ENCODE data around the gene RASSF8.

Gene RASSF8

DNA sequence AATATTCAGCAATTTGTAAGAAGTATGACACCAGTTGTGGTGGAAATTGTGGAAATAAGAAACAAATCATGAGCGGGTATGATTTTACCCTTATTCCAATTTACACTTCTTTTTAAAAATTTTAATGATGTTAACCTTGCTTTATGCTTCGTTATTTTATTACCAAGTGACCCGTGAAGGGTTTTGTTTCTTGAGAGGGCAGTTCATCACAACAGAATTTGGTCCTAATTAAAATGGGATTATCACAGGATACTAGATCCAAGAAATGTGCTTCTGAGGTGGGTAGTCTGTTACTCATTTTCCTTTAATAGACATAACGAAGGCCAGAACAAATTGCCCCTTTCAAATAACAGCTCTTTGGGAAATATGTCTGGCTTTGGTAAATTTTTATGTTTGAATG, 25.5 kb upstream of the RASSF8 start:
- H3K4me3 ChIP-seq (replicated peaks; ENCODE audit: low read depth, low read length): no peak overlapping the region
- DNase-seq (ENCODE audit: low read depth): no peak
- TF ChIP-seq, protein P1, sequence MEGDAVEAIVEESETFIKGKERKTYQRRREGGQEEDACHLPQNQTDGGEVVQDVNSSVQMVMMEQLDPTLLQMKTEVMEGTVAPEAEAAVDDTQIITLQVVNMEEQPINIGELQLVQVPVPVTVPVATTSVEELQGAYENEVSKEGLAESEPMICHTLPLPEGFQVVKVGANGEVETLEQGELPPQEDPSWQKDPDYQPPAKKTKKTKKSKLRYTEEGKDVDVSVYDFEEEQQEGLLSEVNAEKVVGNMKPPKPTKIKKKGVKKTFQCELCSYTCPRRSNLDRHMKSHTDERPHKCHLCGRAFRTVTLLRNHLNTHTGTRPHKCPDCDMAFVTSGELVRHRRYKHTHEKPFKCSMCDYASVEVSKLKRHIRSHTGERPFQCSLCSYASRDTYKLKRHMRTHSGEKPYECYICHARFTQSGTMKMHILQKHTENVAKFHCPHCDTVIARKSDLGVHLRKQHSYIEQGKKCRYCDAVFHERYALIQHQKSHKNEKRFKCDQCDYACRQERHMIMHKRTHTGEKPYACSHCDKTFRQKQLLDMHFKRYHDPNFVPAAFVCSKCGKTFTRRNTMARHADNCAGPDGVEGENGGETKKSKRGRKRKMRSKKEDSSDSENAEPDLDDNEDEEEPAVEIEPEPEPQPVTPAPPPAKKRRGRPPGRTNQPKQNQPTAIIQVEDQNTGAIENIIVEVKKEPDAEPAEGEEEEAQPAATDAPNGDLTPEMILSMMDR (IDR thresholded peaks at IDR 0.05; ENCODE audit: low read length, missing control alignments): no peak

DNA sequence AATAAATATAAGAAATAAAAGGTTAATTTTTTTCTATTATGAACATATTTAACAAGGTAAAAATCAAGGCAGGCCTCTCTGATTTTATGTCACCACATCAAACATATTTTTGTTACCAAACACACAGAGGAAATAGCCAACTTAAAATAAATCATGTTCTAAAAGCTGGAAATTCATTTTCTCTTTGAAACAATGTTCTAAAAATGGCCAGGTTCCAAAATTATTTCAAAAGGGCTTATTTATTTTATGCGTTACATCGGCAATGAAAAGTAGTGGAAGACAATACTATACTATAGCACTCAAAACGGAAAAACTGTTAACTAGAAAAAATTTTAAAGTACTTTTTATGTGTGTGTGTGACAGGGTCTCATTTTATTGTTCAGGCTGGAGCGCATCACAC, 24.0 kb upstream of the RASSF8 start:
- TF ChIP-seq, protein P1 (IDR thresholded peaks at IDR 0.05; ENCODE audit: low read length, missing control alignments): no peak
- H3K4me3 ChIP-seq (replicated peaks; ENCODE audit: low read depth, low read length): no peak overlapping the region
- DNase-seq (ENCODE audit: low read depth): no peak

GRCh38 chr12:25935355-25936144, 22.9 kb upstream of the RASSF8 start:
- H3K4me3 ChIP-seq (replicated peaks; ENCODE audit: low read depth, low read length): no peak overlapping the region
- DNase-seq (ENCODE audit: low read depth): no peak
- TF ChIP-seq, protein P1 (IDR thresholded peaks at IDR 0.05; ENCODE audit: low read length, missing control alignments): no peak

DNA sequence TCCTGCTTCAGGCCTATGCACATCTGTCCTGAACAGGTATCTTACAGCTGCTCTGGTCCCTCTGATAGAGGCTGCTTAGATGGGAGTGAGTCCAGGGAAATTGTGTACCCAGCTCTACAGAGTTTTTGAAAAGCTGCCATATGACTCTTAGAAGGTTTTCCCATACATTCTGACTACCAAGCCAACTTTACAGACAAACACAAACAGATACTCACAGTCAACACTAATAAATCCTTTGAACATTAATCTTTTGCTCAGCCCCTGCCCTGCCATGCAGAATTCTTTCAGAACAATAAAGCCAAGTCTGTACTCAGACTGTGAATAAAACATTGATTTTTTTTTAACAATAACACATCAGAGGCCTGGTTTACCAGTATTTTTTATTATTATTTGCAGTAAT, 21.4 kb upstream of the RASSF8 start:
- H3K4me3 ChIP-seq (replicated peaks; ENCODE audit: low read depth, low read length): no peak overlapping the region
- TF ChIP-seq, protein P1 (IDR thresholded peaks at IDR 0.05; ENCODE audit: low read length, missing control alignments): no peak
- no peak for DNase-seq (ENCODE audit: low read depth)

GRCh38 chr12:25938581-25938980, 19.9 kb upstream of the RASSF8 start:
- DNase-seq (ENCODE audit: low read depth): no peak
- TF ChIP-seq, protein P1 (IDR thresholded peaks at IDR 0.05; ENCODE audit: low read length, missing control alignments): no peak
- H3K4me3 ChIP-seq (replicated peaks; ENCODE audit: low read depth, low read length): no peak overlapping the region

GRCh38 chr12:25939606-25940005, 18.9 kb upstream of the RASSF8 start:
- TF ChIP-seq, protein P1 (IDR thresholded peaks at IDR 0.05; ENCODE audit: low read length, missing control alignments): no peak

DNA sequence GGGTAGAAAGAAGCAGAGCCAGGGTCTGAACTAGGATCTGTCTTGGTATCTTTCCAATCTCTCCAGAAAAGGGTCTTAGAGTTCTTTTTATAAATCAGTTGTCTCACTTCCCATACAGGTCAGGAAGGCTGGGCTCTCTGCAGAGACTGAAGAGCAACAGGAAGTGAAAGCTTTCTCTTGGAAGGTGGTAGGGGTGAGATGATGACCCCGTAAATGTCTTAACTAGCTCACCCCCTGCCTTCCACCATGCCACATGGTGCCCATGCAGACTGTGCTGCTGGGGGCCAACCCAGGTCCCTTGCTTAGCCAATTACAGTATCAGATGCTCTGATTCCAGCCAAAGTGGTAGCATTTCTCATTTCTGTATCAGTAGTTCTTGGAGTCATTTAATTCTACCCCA, 17.6 kb upstream of the RASSF8 start:
- TF ChIP-seq, protein P1 (IDR thresholded peaks at IDR 0.05; ENCODE audit: low read length, missing control alignments): no peak
- no peak overlapping the region for H3K4me3 ChIP-seq (replicated peaks; ENCODE audit: low read depth, low read length)
- no peak for DNase-seq (ENCODE audit: low read depth)

More at GRCh38 chr12:25939606-25940005, 18.9 kb upstream of the RASSF8 start:
- H3K4me3 ChIP-seq (replicated peaks; ENCODE audit: low read depth, low read length): no peak overlapping the region
- no peak for DNase-seq (ENCODE audit: low read depth)
